HG03159 (cell line): ENCODE results near the gene CD209.

ENCODE experiments used
- ATAC-seq: cut with Tn5 transposase; IDR thresholded peaks from one replicate; pipeline ENCODE4 v1.9.1; 2021; ENCODE audit warnings: mild to moderate bottlenecking, moderate library complexity; ENCODE audit not compliant: unreplicated experiment

The CD209 gene

DNA sequence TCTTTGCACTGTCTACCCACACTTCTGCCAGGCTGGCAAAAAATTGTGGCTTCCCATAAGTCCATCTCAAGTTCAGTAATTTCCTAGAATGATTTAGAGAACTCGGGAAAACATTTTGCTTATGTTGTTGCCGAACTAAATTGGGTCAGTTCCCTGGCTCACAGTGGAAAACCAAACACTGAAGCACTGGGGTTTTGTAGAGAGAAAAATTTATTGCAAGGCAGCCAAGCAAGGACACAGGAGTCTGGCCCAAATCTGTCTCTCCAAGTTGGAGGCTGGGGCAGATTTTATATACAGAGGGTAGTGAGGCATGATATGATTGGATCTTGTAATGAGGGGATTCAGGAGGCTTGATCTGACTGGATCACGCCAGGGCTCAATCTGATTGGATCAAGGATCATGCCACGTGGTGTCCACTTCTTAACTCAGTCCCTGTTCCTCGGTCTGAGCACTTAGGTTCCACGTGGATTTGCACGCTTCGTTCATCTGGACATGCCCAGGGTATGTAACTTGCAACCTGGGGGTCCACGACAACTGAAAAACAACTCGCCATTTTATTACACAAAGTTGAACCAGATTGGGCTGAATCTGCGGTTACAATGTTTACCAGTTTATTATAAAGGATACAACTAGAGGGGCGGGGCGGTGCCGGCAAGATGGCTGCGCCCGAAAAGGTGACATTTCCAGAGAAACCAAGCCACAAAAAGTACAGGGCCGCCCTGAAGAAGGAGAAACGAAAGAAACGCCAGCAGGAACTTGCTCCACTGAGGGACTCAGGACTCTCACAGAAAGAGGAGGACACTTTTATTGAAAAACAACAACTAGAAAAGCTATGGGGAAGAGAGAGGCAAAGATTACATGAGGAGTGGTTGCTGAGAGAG, 7.3 kb downstream of the CD209 start:
- no peak for ATAC-seq

GRCh38 chr19:7739211-7739755, 8.1 kb downstream of the CD209 start:
- no peak for ATAC-seq

DNA sequence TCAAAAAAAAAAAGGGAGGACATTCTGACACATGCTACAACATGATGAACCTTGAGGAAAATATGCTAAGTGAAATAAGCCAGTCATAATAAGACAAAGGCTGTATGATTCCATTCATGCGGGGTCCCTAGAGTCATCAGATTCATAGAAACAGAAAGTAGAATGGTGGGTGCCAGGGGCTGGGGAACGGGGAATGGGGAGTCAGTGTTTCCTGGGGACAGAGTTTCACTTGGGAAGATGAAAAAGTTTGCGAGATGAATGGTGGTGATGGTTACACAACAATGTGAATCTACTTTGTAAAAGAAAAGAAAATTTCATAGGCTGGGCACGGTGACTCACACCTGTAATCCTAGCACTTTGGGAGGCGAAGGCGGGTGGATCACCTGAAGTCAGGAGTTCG, 9.3 kb downstream of the CD209 start:
- no peak for ATAC-seq

GRCh38 chr19:7737215-7737614, 10.1 kb downstream of the CD209 start:
- no peak for ATAC-seq

GRCh38 chr19:7736148-7736547, 11.2 kb downstream of the CD209 start:
- no peak for ATAC-seq

DNA sequence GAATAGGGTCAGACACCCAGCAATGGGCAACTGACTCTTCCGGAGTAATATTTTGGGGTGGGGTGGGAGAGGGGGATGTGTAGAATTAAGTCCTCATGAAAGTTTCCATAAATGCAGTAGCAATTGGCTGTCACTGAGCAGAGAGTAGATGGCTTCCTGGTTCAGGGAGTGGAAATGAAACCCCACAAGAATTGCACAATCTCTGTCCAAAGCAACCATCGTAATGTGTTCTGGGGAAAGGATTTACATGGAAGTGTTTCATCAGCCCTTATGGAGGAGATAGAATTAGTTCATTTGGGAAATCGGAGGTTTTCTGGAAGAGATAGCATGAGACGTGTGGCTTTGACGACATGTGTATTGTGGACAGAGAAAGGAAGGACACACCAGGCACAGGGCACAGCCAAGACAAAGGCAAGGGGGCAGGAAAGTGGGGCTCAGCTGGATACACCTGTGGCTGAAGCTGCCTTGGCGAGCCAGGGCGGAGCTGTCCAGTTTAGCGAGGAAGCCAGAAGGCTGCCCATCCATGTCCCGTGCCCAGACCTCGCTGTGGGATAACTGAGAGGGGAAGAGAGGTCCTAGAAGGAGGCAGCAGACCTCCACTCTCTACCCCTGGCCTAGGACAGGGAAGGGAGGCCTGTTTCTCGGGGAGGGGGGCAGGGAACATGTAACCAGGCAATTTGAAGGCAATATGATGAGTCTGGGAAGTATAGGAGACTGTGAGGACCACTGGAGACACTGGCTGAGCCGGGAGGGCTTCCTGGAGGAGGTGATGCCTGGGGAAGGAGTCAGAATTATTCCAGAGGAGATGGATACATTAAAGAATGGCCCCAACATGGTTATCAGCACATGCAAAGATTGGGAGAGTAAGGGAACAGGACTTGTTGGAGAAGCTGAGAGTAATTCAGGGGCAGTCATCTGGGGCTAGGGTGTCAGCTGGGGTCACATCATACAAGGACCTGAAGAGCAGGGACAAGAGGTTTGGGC, 12.8 kb downstream of the CD209 start:
- no peak for ATAC-seq

GRCh38 chr19:7733376-7733775, 14.0 kb downstream of the CD209 start:
- ATAC-seq = no peak

DNA sequence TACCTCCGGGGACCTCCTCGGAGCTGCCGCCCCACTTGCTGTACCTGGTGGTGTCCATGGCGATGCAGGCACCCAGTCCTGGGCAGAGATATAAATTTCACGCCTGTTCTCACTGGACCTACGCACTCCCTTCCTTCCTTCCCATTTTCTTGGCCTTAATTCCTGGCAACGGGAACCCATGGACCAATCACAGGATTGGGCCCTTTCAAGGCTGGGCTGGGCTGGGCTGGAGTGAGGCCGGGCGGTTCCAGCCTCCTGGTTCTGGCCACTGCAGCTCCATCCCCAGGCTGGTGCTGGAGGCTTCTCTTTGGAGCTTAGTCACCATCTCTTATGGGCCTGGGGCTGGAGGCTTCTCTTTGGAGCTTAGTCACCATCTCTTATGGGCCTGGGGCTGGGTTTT, 15.3 kb downstream of the CD209 start, which contains the start of gene CLEC4G:
TSS of gene CLEC4G (minus strand) at position 66 of the 400 bp plus-strand sequence. CDS start at position 58, 8 bp downstream.
- no peak for ATAC-seq

- no peak for ATAC-seq
Measured at GRCh38 chr19:7731615-7732014, 15.7 kb downstream of the CD209 start.

- ATAC-seq = no peak
Measured at GRCh38 chr19:7731218-7731595, 16.1 kb downstream of the CD209 start.

- ATAC-seq = no peak
Measured at GRCh38 chr19:7730286-7731217, 16.8 kb downstream of the CD209 start.

- ATAC-seq = no peak
Measured at GRCh38 chr19:7729831-7730285, 17.5 kb downstream of the CD209 start.

GRCh38 chr19:7729211-7729610, 18.1 kb downstream of the CD209 start:
- ATAC-seq = no peak

GRCh38 chr19:7725791-7726190, 21.5 kb downstream of the CD209 start:
- ATAC-seq = no peak

DNA sequence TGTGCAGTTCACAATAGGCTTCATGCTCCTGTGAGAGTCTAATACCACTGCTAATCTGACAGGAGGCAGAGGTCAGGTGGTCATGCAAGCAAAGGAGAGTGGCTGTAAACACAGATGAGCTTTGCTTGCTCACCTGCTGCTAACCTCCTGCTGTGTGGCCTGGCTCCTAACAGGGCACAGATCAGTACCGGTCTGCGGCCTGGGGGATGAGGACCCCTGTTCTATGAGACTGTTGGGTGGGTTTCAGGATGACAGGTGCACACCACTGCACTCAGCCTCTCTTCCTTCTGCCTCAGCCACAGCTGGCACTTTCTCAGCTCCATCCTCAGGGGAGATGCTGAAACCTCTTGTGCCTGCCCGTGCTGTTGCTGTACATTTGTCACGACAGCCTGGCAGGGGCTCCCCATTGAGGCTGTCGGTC, 25.1 kb downstream of the CD209 start:
- no peak for ATAC-seq

GRCh38 chr19:7720351-7720750, 27.0 kb downstream of the CD209 start:
- ATAC-seq = no peak

GRCh38 chr19:7718668-7719067, 28.7 kb downstream of the CD209 start:
- no peak for ATAC-seq

DNA sequence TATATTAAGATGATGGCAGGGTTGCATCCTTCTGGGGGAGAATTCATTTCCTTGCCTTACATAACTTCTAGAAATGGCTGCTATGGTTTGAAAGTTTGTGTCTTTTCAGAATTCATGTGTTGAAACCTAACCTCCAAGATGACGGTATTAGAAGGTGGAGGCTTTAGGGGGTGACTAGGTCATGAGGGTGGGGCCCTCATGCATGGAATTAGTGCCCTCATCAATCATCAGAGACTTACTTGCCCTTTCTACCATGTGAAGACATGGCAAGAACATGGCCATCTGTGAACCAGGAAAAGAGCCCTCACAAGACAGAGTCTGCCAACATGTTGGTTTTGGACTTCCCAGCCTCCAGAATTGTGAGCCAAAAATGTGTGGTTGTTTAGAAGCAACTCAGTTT, 30.6 kb downstream of the CD209 start:
- ATAC-seq = no peak

DNA sequence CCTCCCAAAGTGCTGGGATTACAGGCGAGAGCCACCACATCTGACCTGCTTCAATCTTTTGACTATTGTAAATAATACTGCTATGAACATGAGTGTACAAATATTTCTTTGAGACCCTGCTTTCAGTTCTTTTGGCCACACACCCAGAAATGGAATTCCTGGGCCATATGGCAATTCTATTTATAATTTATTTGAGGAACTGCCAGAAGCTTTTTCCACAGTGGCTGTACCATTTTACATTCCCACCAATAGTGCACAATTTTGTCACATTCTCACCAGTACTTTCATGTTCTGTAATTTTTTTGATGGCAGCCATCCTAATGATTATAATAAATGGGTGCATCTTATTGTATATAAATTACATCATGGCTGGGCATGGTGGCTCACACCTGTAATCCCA, 31.7 kb downstream of the CD209 start:
- ATAC-seq = no peak

DNA sequence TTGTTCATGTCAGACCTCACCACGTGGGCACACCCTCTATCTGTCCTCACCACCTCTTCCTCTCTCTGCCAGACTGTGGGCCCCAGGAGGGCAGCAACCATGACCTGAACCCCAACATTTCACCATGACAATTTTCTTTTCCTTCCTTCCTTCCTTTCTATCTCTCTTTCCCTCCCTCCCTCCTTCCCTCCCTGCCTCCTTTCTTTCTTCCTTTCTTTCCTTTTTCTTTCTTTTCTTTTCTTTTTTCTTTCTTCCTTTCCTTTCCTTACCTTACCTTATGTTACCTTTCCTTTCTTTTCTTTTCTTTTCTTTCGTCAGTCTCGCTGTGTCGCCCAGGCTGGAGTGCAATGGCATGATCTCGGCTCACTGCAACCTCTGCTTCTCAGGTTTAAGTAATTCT, 36.7 kb downstream of the CD209 start:
- ATAC-seq = no peak
